Measurements from ENCODE around the gene LAMA2. TPM values are rescaled to one million over a fixed set of nuclear protein-coding genes. Genes with fewer than 3 reads are reported as not detected.

The LAMA2 gene
- total RNA-seq, 2 experiments from 2014 or later: 0.02 TPM; not detected in 1

- ATAC-seq (no peak), DNase-seq (no peak)
- H3K36me3 Mint-ChIP-seq: no peaks in the 10 kb centered on the region
- peaks cover 28% of the 10 kb centered on the region for H3K4me1 Mint-ChIP-seq
- CTCF ChIA-PET: interaction anchor here (1.0 to 4.9 kb wide), 6 partner anchors 13 to 522 kb away, joined by 3 to 39 read pairs (median 8); no protein-coding TSS in a partner anchor
- H3K27ac Mint-ChIP-seq: no peak overlapping the region
- H3K4me3 Mint-ChIP-seq: no peak overlapping the region
- no peaks in the 10 kb centered on the region for H3K27me3 Mint-ChIP-seq
- H3K9me3 Mint-ChIP-seq (ENCODE audit: low read depth): no peaks in the 10 kb centered on the region
Observed at GRCh38 chr6:129498541-129498940, 615.6 kb downstream of the LAMA2 start.

- Mint-ChIP-seq H3K9me3 (ENCODE audit: low read depth) (no peaks in the 10 kb centered on the region), H3K4me1 (peaks cover 28% of the 10 kb centered on the region), H3K27ac (peak overlapping the region; percentile 9), H3K36me3 (no peaks in the 10 kb centered on the region), H3K27me3 (no peaks in the 10 kb centered on the region), H3K4me3 (no peak overlapping the region)
- CTCF ChIA-PET: interaction anchor here (0.7 to 4.9 kb wide), 30 partner anchors 9 to 521 kb away, joined by 3 to 39 read pairs (median 3); no protein-coding TSS in a partner anchor
- ATAC-seq (peak; percentile 81), DNase-seq (no peak)
Observed at GRCh38 chr6:129498950-129499842, 616.3 kb downstream of the LAMA2 start.

GRCh38 chr6:129499843-129500219 is 616.9 kb downstream of the LAMA2 start:
- Mint-ChIP-seq H3K27me3 (no peaks in the 10 kb centered on the region), H3K4me3 (no peak overlapping the region), H3K36me3 (no peaks in the 10 kb centered on the region), H3K4me1 (peaks cover 28% of the 10 kb centered on the region), H3K27ac (no peak overlapping the region), H3K9me3 (ENCODE audit: low read depth) (no peaks in the 10 kb centered on the region)
- no peak for ATAC-seq
- CTCF ChIA-PET: interaction anchor here (0.7 to 4.9 kb wide), 29 partner anchors 9 to 521 kb away, joined by 3 to 39 read pairs (median 3); no protein-coding TSS in a partner anchor
- DNase-seq: no peak

- CTCF ChIA-PET: interaction anchor here (0.7 to 4.9 kb wide), 12 partner anchors 10 to 520 kb away, joined by 3 to 39 read pairs (median 4); no protein-coding TSS in a partner anchor
- H3K4me3 Mint-ChIP-seq: no peak overlapping the region
- ATAC-seq: no peak
- no peaks in the 10 kb centered on the region for H3K36me3 Mint-ChIP-seq
- peak overlapping the region; percentile 39 for H3K27ac Mint-ChIP-seq
- H3K27me3 Mint-ChIP-seq: no peaks in the 10 kb centered on the region
- DNase-seq: no peak
- peaks cover 25% of the 10 kb centered on the region for H3K4me1 Mint-ChIP-seq
- H3K9me3 Mint-ChIP-seq (ENCODE audit: low read depth): no peaks in the 10 kb centered on the region
Observed at GRCh38 chr6:129500958-129501739, 618.2 kb downstream of the LAMA2 start.

- CTCF ChIA-PET: interaction anchor here (1.1 to 4.9 kb wide), 9 partner anchors 11 to 520 kb away, joined by 3 to 39 read pairs (median 6); no protein-coding TSS in a partner anchor
- Mint-ChIP-seq H3K4me3 (no peak overlapping the region), H3K4me1 (peaks cover 25% of the 10 kb centered on the region), H3K9me3 (ENCODE audit: low read depth) (no peaks in the 10 kb centered on the region), H3K27me3 (no peaks in the 10 kb centered on the region), H3K36me3 (no peaks in the 10 kb centered on the region), H3K27ac (peak overlapping the region; percentile 39)
- no peak for DNase-seq
- ATAC-seq: no peak
Observed at GRCh38 chr6:129501740-129502660, 619.1 kb downstream of the LAMA2 start.

GRCh38 chr6:129504456-129504855 is 621.5 kb downstream of the LAMA2 start:
- H3K36me3 Mint-ChIP-seq: no peaks in the 10 kb centered on the region
- H3K27ac Mint-ChIP-seq: no peak overlapping the region
- H3K4me1 Mint-ChIP-seq: peaks cover 16% of the 10 kb centered on the region
- H3K4me3 Mint-ChIP-seq: no peak overlapping the region
- ATAC-seq (no peak), DNase-seq (no peak)
- CTCF ChIA-PET: no interaction called here
- no peaks in the 10 kb centered on the region for H3K27me3 Mint-ChIP-seq
- no peaks in the 10 kb centered on the region for H3K9me3 Mint-ChIP-seq (ENCODE audit: low read depth)

- CTCF ChIA-PET: no interaction called here
- H3K27me3 Mint-ChIP-seq: no peaks in the 10 kb centered on the region
Observed at GRCh38 chr6:129507059-129507807, 624.3 kb downstream of the LAMA2 start.

GRCh38 chr6:129507846-129508245 is 624.9 kb downstream of the LAMA2 start:
- Mint-ChIP-seq H3K9me3 (ENCODE audit: low read depth) (no peaks in the 10 kb centered on the region), H3K4me1 (no peaks in the 10 kb centered on the region), H3K27me3 (no peaks in the 10 kb centered on the region), H3K36me3 (no peaks in the 10 kb centered on the region), H3K4me3 (no peak overlapping the region), H3K27ac (no peak overlapping the region)
- CTCF ChIA-PET: no interaction called here
- DNase-seq: no peak
- ATAC-seq: no peak

More at GRCh38 chr6:129507059-129507807, 624.3 kb downstream of the LAMA2 start:
- Mint-ChIP-seq H3K27ac (no peak overlapping the region), H3K4me3 (no peak overlapping the region), H3K36me3 (no peaks in the 10 kb centered on the region), H3K4me1 (no peaks in the 10 kb centered on the region), H3K9me3 (ENCODE audit: low read depth) (no peaks in the 10 kb centered on the region)
- DNase-seq: no peak
- ATAC-seq: no peak

GRCh38 chr6:129508477-129509145 is 625.7 kb downstream of the LAMA2 start:
- CTCF ChIA-PET: interaction anchor here (0.7 kb wide), 1 partner anchor 9 kb away, joined by 3 read pairs; no protein-coding TSS in a partner anchor
- ATAC-seq: no peak

GRCh38 chr6:129510950-129511349 is 628.0 kb downstream of the LAMA2 start:
- Mint-ChIP-seq H3K36me3 (no peaks in the 10 kb centered on the region), H3K4me1 (no peaks in the 10 kb centered on the region), H3K27me3 (no peaks in the 10 kb centered on the region), H3K4me3 (no peak overlapping the region), H3K9me3 (ENCODE audit: low read depth) (no peaks in the 10 kb centered on the region), H3K27ac (no peak overlapping the region)
- DNase-seq (no peak), ATAC-seq (no peak)
- CTCF ChIA-PET: interaction anchor here (0.7 kb wide), 1 partner anchor 11 kb away, joined by 3 read pairs; no protein-coding TSS in a partner anchor

More at GRCh38 chr6:129508477-129509145, 625.7 kb downstream of the LAMA2 start:
- no peak for DNase-seq
- H3K4me1 Mint-ChIP-seq: no peaks in the 10 kb centered on the region
- no peaks in the 10 kb centered on the region for H3K27me3 Mint-ChIP-seq
- no peaks in the 10 kb centered on the region for H3K36me3 Mint-ChIP-seq
- no peak overlapping the region for H3K27ac Mint-ChIP-seq
- H3K4me3 Mint-ChIP-seq: no peak overlapping the region
- H3K9me3 Mint-ChIP-seq (ENCODE audit: low read depth): no peaks in the 10 kb centered on the region

- ATAC-seq (no peak), DNase-seq (no peak)
- no peaks in the 10 kb centered on the region for H3K27me3 Mint-ChIP-seq
- H3K4me3 Mint-ChIP-seq: no peak overlapping the region
- no peaks in the 10 kb centered on the region for H3K36me3 Mint-ChIP-seq
- CTCF ChIA-PET: interaction anchor here (0.8 to 1.3 kb wide), 2 partner anchors 13 to 29 kb away, joined by 3 read pairs; no protein-coding TSS in a partner anchor
- no peak overlapping the region for H3K27ac Mint-ChIP-seq
- H3K9me3 Mint-ChIP-seq (ENCODE audit: low read depth): no peaks in the 10 kb centered on the region
- H3K4me1 Mint-ChIP-seq: no peaks in the 10 kb centered on the region
Observed at GRCh38 chr6:129513471-129513870, 630.5 kb downstream of the LAMA2 start.
